Endothelial cell (in vitro differentiated cells): ENCODE measurements around the gene GSG1L. TPM values are rescaled to one million over a fixed set of nuclear protein-coding genes. Genes with fewer than 3 reads are reported as not detected.

ENCODE experiments used
- DNase-seq: peaks from one replicate; pipeline ENCODE4 v3.0.0; 2021; ENCODE audit warnings: low spot score
- H3K27ac Mint-ChIP-seq: one replicate; pipeline ENCODE4 v1.8.0; 2021; ENCODE audit warnings: mixed read lengths, inconsistent platforms; ENCODE audit not compliant: unreplicated experiment
- H3K27me3 Mint-ChIP-seq: one replicate; pipeline ENCODE4 v1.8.0; 2021; ENCODE audit warnings: mild to moderate bottlenecking, moderate library complexity, mixed read lengths, inconsistent platforms; ENCODE audit not compliant: unreplicated experiment
- H3K36me3 Mint-ChIP-seq: one replicate; pipeline ENCODE4 v1.8.0; 2021; ENCODE audit warnings: mild to moderate bottlenecking, low read depth, mixed read lengths, inconsistent platforms; ENCODE audit not compliant: unreplicated experiment
- H3K4me1 Mint-ChIP-seq: one replicate; pipeline ENCODE4 v1.8.0; 2021; ENCODE audit warnings: mild to moderate bottlenecking, mixed read lengths, inconsistent platforms; ENCODE audit not compliant: unreplicated experiment
- H3K4me3 Mint-ChIP-seq: one replicate; pipeline ENCODE4 v1.8.0; 2021; ENCODE audit warnings: mild to moderate bottlenecking, mixed read lengths, inconsistent platforms; ENCODE audit not compliant: unreplicated experiment
- H3K9me3 Mint-ChIP-seq: one replicate; pipeline ENCODE4 v1.8.0; 2021; ENCODE audit warnings: mixed read lengths, inconsistent platforms; ENCODE audit not compliant: unreplicated experiment
- long read RNA-seq: library from polyadenylated mRNA; unstranded; transcript quantifications from one replicate; pipeline ENCODE4 v2.0.0, GENCODE V29; 2020; ENCODE audit not compliant: unreplicated experiment
- total RNA-seq: library from RNA; stranded (reverse); fragmentation: NEBNext Ultra II Directional; extraction: Animal tissue kit (Norgen Biotek cat#: 25700); gene quantifications from one replicate; pipeline ENCODE4 v1.2.1, GENCODE V29; 2021; ENCODE audit not compliant: unreplicated experiment
- TF ChIP-seq, protein P1 (sequence below): fragments of 200-600 bp; sonication (generic); IDR thresholded peaks from one replicate; pipeline ENCODE4 v1.5.0; 2021; ENCODE audit warnings: antibody characterized with exemption; ENCODE audit not compliant: unreplicated experiment

GSG1L gene
- 0.38 TPM for total RNA-seq
- long read RNA-seq, result 0 reads

DNA sequence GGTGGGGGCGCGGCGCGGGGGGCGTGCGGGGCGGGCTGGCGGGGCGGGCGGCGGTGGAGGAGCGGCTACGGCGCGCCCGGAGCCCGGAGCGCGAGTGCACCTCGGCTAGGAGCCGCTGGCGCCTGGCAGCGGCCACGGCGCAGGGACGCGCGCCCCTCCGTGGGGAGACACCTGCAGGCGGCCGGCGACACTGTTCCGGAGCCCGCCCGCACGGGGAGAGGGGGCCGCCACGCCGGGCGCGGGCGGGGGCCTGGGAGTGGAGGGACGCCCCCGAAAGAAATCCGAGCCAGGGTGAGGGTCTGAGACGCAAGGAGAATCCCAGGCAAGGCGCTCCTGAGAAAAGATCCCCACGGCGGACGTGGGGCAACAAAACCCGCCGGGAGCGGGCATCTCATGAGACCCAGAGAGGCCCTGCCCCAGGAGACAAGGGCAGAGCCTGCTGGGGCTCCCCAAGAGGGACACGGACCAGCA, at the start of gene GSG1L:
Gene GSG1L, minus strand, starts transcription at position 124 of the 471 bp plus-strand sequence. CDS start 290 bp downstream, outside the sequence.
- Mint-ChIP-seq H3K4me3 (peak within 1 kb of the TSS; percentile 67), H3K4me1 (no peaks in the 10 kb centered on the region), H3K36me3 (peaks cover 4% of the 10 kb centered on the region), H3K9me3 (no peaks in the 10 kb centered on the region), H3K27ac (no peak within 1 kb of the TSS), H3K27me3 (peaks cover 27% of the 10 kb centered on the region)
- TF ChIP-seq, protein P1, sequence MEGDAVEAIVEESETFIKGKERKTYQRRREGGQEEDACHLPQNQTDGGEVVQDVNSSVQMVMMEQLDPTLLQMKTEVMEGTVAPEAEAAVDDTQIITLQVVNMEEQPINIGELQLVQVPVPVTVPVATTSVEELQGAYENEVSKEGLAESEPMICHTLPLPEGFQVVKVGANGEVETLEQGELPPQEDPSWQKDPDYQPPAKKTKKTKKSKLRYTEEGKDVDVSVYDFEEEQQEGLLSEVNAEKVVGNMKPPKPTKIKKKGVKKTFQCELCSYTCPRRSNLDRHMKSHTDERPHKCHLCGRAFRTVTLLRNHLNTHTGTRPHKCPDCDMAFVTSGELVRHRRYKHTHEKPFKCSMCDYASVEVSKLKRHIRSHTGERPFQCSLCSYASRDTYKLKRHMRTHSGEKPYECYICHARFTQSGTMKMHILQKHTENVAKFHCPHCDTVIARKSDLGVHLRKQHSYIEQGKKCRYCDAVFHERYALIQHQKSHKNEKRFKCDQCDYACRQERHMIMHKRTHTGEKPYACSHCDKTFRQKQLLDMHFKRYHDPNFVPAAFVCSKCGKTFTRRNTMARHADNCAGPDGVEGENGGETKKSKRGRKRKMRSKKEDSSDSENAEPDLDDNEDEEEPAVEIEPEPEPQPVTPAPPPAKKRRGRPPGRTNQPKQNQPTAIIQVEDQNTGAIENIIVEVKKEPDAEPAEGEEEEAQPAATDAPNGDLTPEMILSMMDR, result no peak
- peak; percentile 27 for DNase-seq

DNA sequence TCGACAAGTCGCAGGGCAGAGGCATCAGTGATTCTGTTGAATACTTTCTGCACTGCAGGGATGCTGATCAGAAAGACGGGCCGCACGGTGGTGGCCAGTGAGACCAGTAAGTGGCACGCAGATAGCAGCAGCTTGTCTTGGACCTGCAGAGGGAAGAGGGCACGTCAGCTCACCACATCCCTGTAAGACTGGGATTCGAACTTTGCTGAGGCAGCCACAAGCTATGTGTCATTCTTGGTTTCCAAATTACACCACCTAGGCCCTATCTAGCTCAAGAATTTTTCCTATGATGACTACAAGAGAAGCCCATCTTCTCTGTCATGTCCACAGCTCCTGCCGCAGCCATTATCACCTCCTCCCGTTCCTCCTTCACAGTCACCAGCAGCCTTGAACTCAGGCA, 49.4 kb upstream of the GSG1L start:
- Mint-ChIP-seq H3K36me3 (peaks cover 24% of the 10 kb centered on the region), H3K27ac (no peak overlapping the region), H3K4me1 (no peaks in the 10 kb centered on the region), H3K27me3 (no peaks in the 10 kb centered on the region), H3K9me3 (no peaks in the 10 kb centered on the region), H3K4me3 (peak overlapping the region; percentile 3)
- TF ChIP-seq, protein P1, result no peak
- no peak for DNase-seq

GRCh38 chr16:28110977-28111376, 47.5 kb upstream of the GSG1L start:
- TF ChIP-seq, protein P1, result no peak
- no peaks in the 10 kb centered on the region for H3K27me3 Mint-ChIP-seq
- no peak for DNase-seq
- peaks cover 21% of the 10 kb centered on the region for H3K36me3 Mint-ChIP-seq
- no peak overlapping the region for H3K4me3 Mint-ChIP-seq
- H3K27ac Mint-ChIP-seq, result no peak overlapping the region
- no peaks in the 10 kb centered on the region for H3K9me3 Mint-ChIP-seq
- no peaks in the 10 kb centered on the region for H3K4me1 Mint-ChIP-seq

- Mint-ChIP-seq H3K27ac (no peak overlapping the region), H3K36me3 (peaks cover 26% of the 10 kb centered on the region)
These were observed 47.0 kb upstream of the GSG1L start for GRCh38 chr16:28110479-28110878.

DNA sequence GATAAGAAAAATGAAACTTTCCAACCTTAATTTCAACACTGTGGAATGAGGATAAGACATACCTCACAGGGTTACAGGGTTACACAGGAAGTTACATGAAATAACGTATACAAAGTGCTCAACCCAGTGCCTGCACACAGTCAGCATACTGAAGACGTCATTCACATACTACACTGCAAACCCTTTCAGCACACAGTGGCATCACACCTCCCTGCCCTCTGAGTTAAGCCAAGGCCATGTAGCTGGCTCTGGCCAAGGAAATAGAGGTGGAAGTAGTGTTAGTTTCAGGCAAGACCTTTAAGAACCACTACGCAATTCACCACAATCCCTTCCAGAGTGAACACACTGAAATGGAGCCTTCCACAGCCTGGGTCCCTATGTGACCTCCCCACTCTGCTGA, 46.6 kb upstream of the GSG1L start:
- Mint-ChIP-seq H3K4me3 (no peak overlapping the region), H3K9me3 (no peaks in the 10 kb centered on the region), H3K27me3 (no peaks in the 10 kb centered on the region), H3K36me3 (peaks cover 29% of the 10 kb centered on the region), H3K27ac (no peak overlapping the region), H3K4me1 (no peaks in the 10 kb centered on the region)
- TF ChIP-seq, protein P1, result no peak
- no peak for DNase-seq

More at GRCh38 chr16:28110479-28110878, 47.0 kb upstream of the GSG1L start:
- H3K4me1 Mint-ChIP-seq, result no peaks in the 10 kb centered on the region
- no peaks in the 10 kb centered on the region for H3K9me3 Mint-ChIP-seq
- no peak overlapping the region for H3K4me3 Mint-ChIP-seq
- no peak for DNase-seq
- H3K27me3 Mint-ChIP-seq, result no peaks in the 10 kb centered on the region
- TF ChIP-seq, protein P1, result no peak
